Effector memory CD8-positive, alpha-beta T cell (primary cell): ENCODE data around the gene EDN3.
A peak's percentile ranks its signal among the peaks of the same experiment; 100 is the strongest.

Source experiments
- ATAC-seq: fragments of 150-1000 bp; cut with Tn5 transposase; replicated peaks from 2 replicates; pipeline ENCODE4 v1.10.0; 2021; ENCODE audit warnings: mild to moderate bottlenecking, moderate library complexity
- DNase-seq, 3 experiments: peaks; one replicate each; pipeline ENCODE4 v3.0.0; 2021
- H3K27ac Mint-ChIP-seq, 2 donors: one replicate each; pipeline ENCODE4 v1.8.0; 2022; ENCODE audit warnings: mild to moderate bottlenecking in 2 of 2, mixed read lengths in 2 of 2, moderate library complexity in 2 of 2
- H3K27me3 Mint-ChIP-seq, 2 donors: one replicate each; pipeline ENCODE4 v1.8.0; 2022; ENCODE audit warnings: mixed read lengths in 2 of 2
- H3K36me3 Mint-ChIP-seq: one replicate; pipeline ENCODE4 v1.8.0; 2022; ENCODE audit warnings: mild to moderate bottlenecking, moderate library complexity, mixed read lengths; ENCODE audit not compliant: insufficient read depth
- H3K4me1 Mint-ChIP-seq, 2 donors: one replicate each; pipeline ENCODE4 v1.8.0; 2022; ENCODE audit warnings: low read depth in 2 of 2, mixed read lengths in 2 of 2
- H3K4me3 Mint-ChIP-seq, 2 donors: one replicate each; pipeline ENCODE4 v1.8.0; 2022; ENCODE audit warnings: mild to moderate bottlenecking in 2 of 2, mixed read lengths in 2 of 2, moderate library complexity in 2 of 2
- H3K9me3 Mint-ChIP-seq, 2 donors: one replicate each; pipeline ENCODE4 v1.8.0; 2022; ENCODE audit warnings: mixed read lengths in 2 of 2

EDN3 gene

DNA sequence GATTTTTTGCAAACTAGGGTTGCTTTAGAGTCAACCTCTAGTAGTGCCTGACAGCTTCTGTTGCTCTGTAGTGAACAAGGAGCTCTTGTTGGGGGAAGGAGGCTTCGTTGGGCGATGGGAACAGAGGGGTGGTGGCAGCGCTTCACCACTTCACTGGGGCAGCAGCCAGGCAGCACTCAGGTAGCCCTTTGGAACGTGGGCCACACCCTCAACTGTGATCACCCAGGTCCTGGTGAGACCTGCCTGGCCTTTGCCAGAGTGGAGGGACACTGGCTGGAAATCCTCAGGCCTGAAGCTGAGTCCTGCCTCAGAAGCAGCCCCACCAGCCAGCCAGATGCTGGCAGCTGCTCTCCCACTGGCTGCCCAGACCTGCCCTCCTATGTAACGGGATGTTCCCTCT, 10.4 kb upstream of the EDN3 start:
- Mint-ChIP-seq H3K36me3 (no peaks in the 10 kb centered on the region), H3K27me3 (peaks cover 18 to 48% of the 10 kb centered on the region in 2 donors), H3K4me3 (no peak overlapping the region), H3K4me1 (peaks cover 5 to 6% of the 10 kb centered on the region in 2 donors), H3K9me3 (no peaks in the 10 kb centered on the region), H3K27ac (no peak overlapping the region)
- no peak for ATAC-seq
- no peak for DNase-seq

DNA sequence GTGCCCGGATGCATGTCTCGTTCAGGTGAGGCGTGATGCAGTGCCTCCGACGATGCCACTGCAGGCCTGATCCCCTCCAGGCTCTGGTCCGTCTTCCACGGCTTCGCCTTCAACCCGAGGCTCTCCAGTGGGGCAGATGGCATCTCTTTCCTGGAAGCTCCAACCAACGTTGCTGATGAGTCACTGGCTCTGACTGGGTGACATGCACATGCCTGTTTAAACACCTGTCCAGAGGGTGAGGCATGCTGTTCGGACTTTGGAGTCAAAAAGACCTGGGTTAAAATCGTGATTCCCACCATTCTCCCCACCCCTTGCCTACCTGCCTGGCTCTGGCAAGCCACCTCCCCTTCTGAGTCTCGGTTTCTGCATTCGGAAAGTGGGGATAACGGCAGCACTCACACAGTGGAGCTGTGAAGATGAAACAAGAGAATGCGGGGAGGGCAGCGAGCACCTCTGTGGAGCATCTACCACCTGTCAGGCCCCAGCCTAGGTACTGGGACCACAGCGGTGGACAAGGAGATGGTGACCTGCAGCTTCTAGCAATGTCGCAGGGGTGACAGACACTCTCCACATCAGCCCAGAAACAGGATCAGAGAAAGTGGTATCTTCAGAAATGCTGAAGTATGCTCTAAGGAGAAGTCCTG, 8.5 kb upstream of the EDN3 start:
- Mint-ChIP-seq H3K27ac (no peak overlapping the region), H3K4me3 (no peak overlapping the region), H3K27me3 (peaks cover 29 to 59% of the 10 kb centered on the region in 2 donors), H3K36me3 (no peaks in the 10 kb centered on the region), H3K4me1 (peaks cover 5 to 6% of the 10 kb centered on the region in 2 donors), H3K9me3 (no peaks in the 10 kb centered on the region)
- no peak for DNase-seq
- no peak for ATAC-seq

DNA sequence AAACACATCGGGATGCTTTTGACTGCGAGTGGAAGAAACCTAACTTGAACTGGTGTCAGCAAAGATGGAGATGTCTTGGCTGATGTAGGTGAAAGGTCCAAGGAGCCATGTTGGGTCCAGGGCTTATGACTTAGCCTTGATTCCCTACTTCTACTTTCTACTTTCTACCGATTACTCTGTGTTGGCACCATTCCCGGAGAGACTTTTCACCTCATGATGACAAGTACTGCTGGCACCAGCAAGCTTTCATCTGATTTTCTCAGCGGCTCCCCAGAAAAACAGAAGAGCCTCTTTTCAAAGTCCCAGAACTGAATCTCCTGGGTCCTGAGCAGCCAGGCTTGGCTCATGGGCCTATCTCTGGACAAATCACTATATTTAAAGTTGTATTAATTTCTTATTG, 4.9 kb upstream of the EDN3 start:
- Mint-ChIP-seq H3K9me3 (no peaks in the 10 kb centered on the region), H3K36me3 (no peaks in the 10 kb centered on the region), H3K27ac (no peak overlapping the region), H3K4me3 (no peak overlapping the region), H3K27me3 (peaks cover 52 to 88% of the 10 kb centered on the region in 2 donors), H3K4me1 (peaks cover 5 to 6% of the 10 kb centered on the region in 2 donors)
- ATAC-seq (no peak), DNase-seq (no peak)

DNA sequence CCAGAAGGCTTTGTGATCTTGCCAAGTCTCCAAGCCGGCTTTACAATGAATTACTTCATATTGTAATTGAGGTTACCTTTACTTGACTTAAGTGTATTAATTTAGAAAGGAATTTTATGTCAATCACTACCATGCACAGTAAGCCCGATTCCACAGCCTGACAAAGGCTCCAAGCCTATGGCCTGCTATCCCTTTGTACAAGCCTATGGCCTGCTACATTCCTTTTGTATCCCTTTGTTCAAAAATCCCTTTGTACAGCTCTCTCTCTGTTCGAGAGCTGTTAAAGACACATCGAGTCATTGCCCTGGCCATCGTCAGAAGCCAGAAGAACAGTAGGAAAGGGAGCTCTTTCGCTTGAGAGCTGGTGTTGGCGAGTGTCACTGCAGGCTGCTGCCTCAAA, 2.7 kb upstream of the EDN3 start:
- Mint-ChIP-seq H3K4me1 (peaks cover 5 to 6% of the 10 kb centered on the region in 2 donors), H3K9me3 (no peaks in the 10 kb centered on the region)
- no peak for DNase-seq

DNA sequence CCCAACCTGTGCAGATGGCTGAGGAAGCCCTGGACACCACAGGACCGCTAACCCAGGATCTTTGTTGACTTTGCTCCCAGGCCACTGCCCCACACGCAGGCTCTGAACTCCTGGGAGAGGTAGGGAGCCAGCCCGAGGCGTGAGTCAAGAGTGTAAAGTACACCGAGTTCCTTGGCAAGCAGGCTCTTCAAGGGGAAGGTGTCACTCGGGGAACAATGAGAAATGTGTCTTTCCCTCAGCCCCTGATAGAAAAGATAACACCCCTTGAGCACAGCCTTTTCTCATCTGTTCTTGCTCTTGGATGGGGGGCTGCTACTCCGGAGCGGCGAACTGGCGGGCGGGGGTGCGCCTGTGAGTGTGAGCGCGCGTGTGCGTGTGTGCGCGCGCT, 472 bp upstream of the EDN3 start:
- no peak for ATAC-seq
- Mint-ChIP-seq H3K36me3 (no peaks in the 10 kb centered on the region), H3K4me1 (no peaks in the 10 kb centered on the region), H3K27me3 (peaks cover 60 to 90% of the 10 kb centered on the region in 2 donors), H3K9me3 (no peaks in the 10 kb centered on the region), H3K27ac (no peak overlapping the region), H3K4me3 (no peak overlapping the region)
- DNase-seq = no peak

More for the DNA sequence above, 2.7 kb upstream of the EDN3 start:
- Mint-ChIP-seq H3K4me3 (no peak overlapping the region), H3K27ac (no peak overlapping the region), H3K36me3 (no peaks in the 10 kb centered on the region), H3K27me3 (peaks cover 59 to 90% of the 10 kb centered on the region in 2 donors)
- ATAC-seq = no peak

DNA sequence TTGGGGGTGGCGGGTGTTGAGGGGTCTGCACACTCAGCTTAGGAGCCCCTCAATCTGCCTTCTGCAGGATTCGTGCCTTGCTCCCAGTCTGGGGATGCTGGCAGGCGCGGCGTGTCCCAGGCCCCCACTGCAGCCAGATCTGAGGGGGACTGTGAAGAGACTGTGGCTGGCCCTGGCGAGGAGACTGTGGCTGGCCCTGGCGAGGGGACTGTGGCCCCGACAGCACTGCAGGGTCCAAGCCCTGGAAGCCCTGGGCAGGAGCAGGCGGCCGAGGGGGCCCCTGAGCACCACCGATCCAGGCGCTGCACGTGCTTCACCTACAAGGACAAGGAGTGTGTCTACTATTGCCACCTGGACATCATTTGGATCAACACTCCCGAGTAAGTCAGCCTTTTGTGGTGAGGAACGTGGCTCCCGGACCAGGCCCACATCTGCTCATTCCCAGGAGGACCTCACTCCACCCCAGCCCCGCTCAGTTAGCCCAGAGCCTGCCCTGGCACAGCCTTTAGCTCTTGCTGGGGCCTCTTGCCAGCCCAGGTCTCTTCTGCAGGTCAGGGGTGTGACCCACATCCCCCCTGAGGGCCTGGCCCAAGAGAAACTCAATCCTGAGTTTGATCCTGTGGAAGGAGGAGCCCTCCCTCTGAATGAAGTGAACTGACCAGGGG, 1.1 kb downstream of the EDN3 start:
- peaks cover 59 to 81% of the 10 kb centered on the region in 2 donors for H3K27me3 Mint-ChIP-seq
- ATAC-seq = no peak
- DNase-seq = no peak
- H3K36me3 Mint-ChIP-seq = no peaks in the 10 kb centered on the region
- H3K27ac Mint-ChIP-seq = no peak overlapping the region
- H3K9me3 Mint-ChIP-seq = no peaks in the 10 kb centered on the region
- H3K4me3 Mint-ChIP-seq = no peak overlapping the region
- no peaks in the 10 kb centered on the region for H3K4me1 Mint-ChIP-seq

DNA sequence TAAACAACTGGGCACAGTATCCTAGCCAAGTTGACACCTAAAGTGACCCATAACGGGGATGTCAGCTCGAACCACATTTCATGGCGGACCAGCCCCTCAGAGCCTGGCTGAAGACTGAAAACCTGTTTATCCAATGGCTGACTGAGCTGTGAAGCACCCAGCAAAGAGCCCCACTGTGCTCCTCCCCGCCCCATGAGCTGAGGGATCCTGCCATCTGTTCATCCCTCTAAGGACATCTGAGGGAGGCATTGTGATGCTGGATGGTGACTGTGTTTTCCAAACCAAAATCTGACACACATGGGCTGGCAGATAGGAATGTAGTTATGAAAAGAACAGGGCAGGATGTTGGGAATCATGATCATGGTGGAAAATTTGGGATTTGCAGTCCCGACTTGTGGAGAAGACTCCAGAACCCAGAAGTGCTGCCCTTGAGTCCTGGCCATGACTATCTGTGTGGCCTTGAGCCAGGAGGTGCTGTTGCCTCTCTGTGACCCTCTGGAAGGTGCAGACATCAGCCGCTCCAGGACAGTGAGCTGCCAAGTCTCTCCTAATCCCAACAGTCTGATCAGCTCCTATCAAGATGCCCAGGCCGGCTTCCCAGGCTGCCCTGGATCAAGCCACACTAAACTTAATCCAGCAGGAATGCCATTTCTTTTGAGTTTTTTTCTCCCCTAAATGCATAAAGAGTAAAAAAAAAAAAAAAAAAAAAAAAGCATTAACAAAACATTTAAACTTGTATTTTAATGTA, 5.7 kb downstream of the EDN3 start:
- peaks cover 0 to 6% of the 10 kb centered on the region in 2 donors for H3K4me1 Mint-ChIP-seq
- peaks cover 47 to 62% of the 10 kb centered on the region in 2 donors for H3K27me3 Mint-ChIP-seq
- H3K27ac Mint-ChIP-seq = no peak overlapping the region
- H3K4me3 Mint-ChIP-seq = no peak overlapping the region
- no peaks in the 10 kb centered on the region for H3K36me3 Mint-ChIP-seq
- ATAC-seq (no peak), DNase-seq (no peak)
- H3K9me3 Mint-ChIP-seq = no peaks in the 10 kb centered on the region

DNA sequence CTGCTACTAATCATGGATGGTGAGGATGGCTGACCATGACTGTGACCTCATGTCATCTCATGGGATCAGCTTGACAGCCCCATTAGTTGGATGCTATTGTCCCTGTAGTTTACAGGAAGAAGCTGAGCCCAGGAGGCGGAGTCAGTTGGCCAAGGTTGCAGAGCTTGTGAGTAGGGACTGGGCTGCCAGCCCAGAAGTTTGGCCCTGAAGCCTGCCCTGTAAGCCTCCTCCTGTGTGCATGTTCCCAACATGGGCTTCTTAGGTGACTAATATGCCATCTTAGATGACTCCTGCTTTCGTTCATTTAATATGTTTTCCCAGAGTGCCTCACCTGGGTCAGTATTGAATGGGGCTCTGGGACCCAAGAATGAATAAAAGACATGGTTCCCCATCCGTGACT, 6.9 kb downstream of the EDN3 start:
- Mint-ChIP-seq H3K9me3 (no peaks in the 10 kb centered on the region), H3K27ac (no peak overlapping the region), H3K36me3 (no peaks in the 10 kb centered on the region), H3K4me3 (no peak overlapping the region), H3K27me3 (peaks cover 36 to 50% of the 10 kb centered on the region in 2 donors), H3K4me1 (peaks cover 0 to 6% of the 10 kb centered on the region in 2 donors)
- DNase-seq (no peak), ATAC-seq (no peak)

DNA sequence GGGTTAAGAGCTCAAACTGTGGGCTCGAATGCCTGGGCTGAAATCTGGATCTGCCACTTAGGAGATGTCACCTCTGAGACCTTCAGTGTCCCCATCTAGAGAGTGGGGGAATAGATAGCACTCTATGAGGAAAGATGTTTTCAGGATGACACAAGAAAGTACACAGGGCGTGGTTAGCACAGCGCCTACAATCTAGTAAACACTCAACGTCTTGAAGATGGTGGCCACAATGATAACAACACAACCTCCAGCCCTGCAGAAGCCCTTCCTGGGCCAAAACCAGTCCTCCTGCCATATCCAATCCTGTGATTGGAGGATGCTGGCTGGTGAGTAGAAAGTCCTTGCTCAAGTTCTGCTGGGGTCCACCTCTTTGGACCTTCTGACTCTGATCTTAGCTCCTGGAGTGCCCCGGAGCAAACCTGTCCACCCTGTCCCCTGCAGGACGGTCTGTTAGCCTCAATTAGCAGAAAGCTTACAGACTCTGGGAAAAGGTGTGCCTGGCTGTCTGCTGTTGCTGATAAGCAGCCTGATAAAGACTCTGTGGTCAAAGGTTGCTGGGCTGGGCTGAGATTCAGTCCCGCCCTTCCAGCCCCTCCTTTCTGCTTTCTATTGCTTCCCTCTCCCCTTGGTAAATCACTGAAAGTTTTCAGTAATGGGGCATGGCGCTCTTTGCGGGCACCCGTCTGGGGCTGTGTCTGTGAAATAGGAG, 8.2 kb downstream of the EDN3 start:
- Mint-ChIP-seq H3K4me3 (no peak overlapping the region), H3K4me1 (peaks cover 0 to 6% of the 10 kb centered on the region in 2 donors), H3K36me3 (no peaks in the 10 kb centered on the region), H3K9me3 (no peaks in the 10 kb centered on the region), H3K27me3 (peaks cover 33 to 45% of the 10 kb centered on the region in 2 donors), H3K27ac (no peak overlapping the region)
- DNase-seq (no peak), ATAC-seq (no peak)

DNA sequence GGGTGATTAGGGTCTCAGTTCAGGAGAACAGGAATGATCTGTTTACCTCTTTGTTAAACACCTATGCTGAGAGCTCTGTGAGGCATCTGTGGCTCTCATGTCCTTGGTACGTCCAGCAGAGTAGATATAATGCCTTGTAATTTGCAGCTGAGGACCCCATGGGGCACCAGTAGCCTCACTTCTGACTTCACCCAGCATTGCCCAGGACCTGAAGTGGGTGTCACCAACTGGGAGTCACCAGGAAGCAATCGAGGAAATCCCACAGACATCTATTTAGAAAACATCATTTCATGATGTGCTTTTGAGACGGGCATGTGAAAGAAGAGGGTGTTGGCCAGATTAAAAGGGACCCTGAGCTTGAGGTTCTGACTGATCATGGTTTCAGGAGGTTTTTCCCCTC, 8.8 kb downstream of the EDN3 start:
- Mint-ChIP-seq H3K4me3 (no peak overlapping the region), H3K36me3 (no peaks in the 10 kb centered on the region), H3K27me3 (peaks cover 37 to 45% of the 10 kb centered on the region in 2 donors), H3K4me1 (peaks cover 0 to 6% of the 10 kb centered on the region in 2 donors), H3K27ac (peak overlapping the region in 1 of 2 donors; percentile 21), H3K9me3 (no peaks in the 10 kb centered on the region)
- ATAC-seq = no peak
- DNase-seq = no peak

DNA sequence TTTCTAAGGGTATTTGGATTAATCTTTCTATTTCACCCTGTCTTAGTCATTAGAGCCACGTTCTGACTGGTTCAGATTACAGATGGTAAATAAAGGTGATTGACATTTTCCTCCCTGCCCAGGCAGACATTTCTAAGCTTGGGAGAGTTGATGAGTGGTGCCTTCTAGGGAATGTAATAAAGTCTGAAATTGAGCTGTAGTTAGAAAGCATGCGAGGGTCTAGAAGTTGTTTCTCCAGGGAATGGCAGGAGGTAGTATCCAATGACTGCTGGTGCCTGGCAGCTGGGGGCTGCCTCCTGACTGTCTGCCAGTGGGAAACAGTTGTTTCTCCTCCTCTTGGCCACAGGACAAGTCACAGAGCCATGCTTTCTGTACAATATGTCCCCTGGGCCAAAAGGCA, 14.6 kb downstream of the EDN3 start:
- H3K27ac Mint-ChIP-seq = no peak overlapping the region
- no peaks in the 10 kb centered on the region for H3K36me3 Mint-ChIP-seq
- peaks cover 12 to 31% of the 10 kb centered on the region in 2 donors for H3K27me3 Mint-ChIP-seq
- no peaks in the 10 kb centered on the region for H3K4me1 Mint-ChIP-seq
- DNase-seq = no peak
- ATAC-seq = no peak
- no peaks in the 10 kb centered on the region for H3K9me3 Mint-ChIP-seq
- H3K4me3 Mint-ChIP-seq = no peak overlapping the region

DNA sequence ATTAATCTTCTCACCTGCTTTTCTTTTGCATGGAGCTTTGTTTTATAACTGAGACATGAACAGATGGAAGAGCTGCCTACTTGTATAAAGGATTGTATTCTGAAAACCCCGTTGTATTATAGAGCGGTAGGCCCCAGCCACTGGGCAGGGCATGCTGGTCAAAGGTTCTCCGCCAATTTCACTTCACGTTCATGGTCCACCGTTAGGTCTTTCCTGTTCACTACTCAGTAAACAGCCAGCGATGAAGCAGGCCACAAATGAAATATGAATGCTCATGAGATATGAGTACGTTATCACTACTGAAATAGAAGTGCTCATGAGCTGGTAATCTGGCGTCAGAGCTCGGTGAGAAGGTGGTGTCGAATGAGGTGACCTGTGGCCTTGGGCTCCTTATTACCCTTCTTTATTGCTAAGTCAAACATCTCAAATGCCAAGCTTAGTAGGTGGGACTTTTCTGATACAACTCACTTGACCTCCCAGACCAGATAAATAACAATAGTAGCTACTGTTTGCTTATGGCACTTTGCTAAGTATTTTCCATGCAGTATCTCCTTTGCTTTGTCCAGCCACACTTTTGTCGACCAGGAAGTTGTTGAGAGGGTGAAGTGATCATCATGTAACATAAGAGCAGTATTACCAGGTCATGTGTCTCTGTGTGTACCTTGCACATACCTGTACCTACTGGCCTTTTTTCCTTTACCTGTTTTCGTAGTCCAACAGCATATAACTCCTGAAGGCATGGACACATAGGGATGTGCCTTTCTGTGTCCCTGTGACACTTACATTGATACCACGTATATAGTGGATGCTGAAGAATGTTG, 16.7 kb downstream of the EDN3 start:
- H3K27me3 Mint-ChIP-seq = peaks cover 12 to 32% of the 10 kb centered on the region in 2 donors
- no peaks in the 10 kb centered on the region for H3K4me1 Mint-ChIP-seq
- H3K27ac Mint-ChIP-seq = no peak overlapping the region
- no peak overlapping the region for H3K4me3 Mint-ChIP-seq
- H3K9me3 Mint-ChIP-seq = no peaks in the 10 kb centered on the region
- no peaks in the 10 kb centered on the region for H3K36me3 Mint-ChIP-seq
- ATAC-seq = no peak
- no peak for DNase-seq
